Adrenal gland (tissue), 5 donors: ENCODE measurements around the gene ISY1.

Experiments used
- CTCF ChIP-seq, 6 experiments: fragments of 450-650 bp in 4 of 6; fragments of 200-600 bp in 2 of 6; sonication (generic) in 1 of 6; IDR thresholded peaks; 1 replicate in 5 of 6; 2 replicates in 1 of 6; pipeline versions ENCODE4 v1.5.1 to v1.8.0; 2016 to 2021; ENCODE audit warnings: antibody characterized with exemption in 6 of 6, mild to moderate bottlenecking in 2 of 6, moderate library complexity in 1 of 6
- POLR2A ChIP-seq, 2 donors: fragments of 450-650 bp; IDR thresholded peaks; one replicate each; pipeline ENCODE4 v1.6.1; 2017; ENCODE audit warnings: antibody characterized with exemption in 2 of 2, mild to moderate bottlenecking in 2 of 2, moderate library complexity in 1 of 2
- donor health status: DM: no; HTN: no; CAD: no.

- TF ChIP-seq POLR2A (IDR thresholded peaks at IDR 0.05) (no peak), CTCF (IDR thresholded peaks at IDR 0.05) (no peak)
Observed at GRCh38 chr3:129144786-129145185, 16.1 kb downstream of the ISY1 start.
